GM23338 (cell line): ENCODE measurements around the gene PPBP.

Experiments
- EZH2 ChIP-seq: fragments of 200-600 bp; sonication (generic); IDR thresholded peaks from one replicate; pipeline ENCODE4 v1.8.0; 2017; ENCODE audit warnings: antibody characterized with exemption, mild to moderate bottlenecking, low read depth; ENCODE audit not compliant: unreplicated experiment
- EZH2phosphoT487 ChIP-seq: fragments of 200-600 bp; sonication (generic); IDR thresholded peaks from one replicate; pipeline ENCODE4 v1.8.1; 2018; ENCODE audit warnings: antibody characterized with exemption; ENCODE audit not compliant: unreplicated experiment
- TF ChIP-seq, protein P1 (sequence below), 2 experiments: fragments of 200-600 bp in 1 of 2; sonication (generic) in 1 of 2; conservative IDR thresholded peaks; 2 replicates each; pipeline versions ENCODE4 v1.5.1 to v1.6.1; 2016 to 2017; ENCODE audit warnings: antibody characterized with exemption in 2 of 2, low read depth in 2 of 2, mild to moderate bottlenecking in 2 of 2, moderate library complexity in 1 of 2
- TF ChIP-seq, protein P2 (sequence below): IDR thresholded peaks from one replicate; pipeline ENCODE4 v1.6.1; 2018; ENCODE audit warnings: antibody characterized with exemption; ENCODE audit not compliant: unreplicated experiment

DNA sequence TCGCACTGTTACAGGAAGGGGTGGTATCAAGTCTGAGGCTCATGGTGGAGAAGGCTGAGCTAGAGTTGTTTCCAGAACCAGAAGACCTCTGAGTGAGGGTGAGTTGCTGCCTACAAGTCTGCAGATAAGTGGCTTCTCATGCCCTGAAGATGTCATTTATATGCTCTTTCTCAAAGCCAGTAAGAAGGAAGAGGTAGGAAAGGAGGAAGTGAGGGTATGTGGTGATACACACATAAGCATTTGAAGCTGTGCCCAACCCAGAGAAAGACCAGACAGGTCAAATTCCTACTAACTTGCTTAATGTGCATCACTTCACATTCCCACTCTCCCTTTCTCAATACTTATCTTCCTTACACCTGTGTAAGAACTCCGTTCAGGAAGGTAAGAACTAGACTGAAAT, at the start of gene PPBP:
- TF ChIP-seq, protein P1, sequence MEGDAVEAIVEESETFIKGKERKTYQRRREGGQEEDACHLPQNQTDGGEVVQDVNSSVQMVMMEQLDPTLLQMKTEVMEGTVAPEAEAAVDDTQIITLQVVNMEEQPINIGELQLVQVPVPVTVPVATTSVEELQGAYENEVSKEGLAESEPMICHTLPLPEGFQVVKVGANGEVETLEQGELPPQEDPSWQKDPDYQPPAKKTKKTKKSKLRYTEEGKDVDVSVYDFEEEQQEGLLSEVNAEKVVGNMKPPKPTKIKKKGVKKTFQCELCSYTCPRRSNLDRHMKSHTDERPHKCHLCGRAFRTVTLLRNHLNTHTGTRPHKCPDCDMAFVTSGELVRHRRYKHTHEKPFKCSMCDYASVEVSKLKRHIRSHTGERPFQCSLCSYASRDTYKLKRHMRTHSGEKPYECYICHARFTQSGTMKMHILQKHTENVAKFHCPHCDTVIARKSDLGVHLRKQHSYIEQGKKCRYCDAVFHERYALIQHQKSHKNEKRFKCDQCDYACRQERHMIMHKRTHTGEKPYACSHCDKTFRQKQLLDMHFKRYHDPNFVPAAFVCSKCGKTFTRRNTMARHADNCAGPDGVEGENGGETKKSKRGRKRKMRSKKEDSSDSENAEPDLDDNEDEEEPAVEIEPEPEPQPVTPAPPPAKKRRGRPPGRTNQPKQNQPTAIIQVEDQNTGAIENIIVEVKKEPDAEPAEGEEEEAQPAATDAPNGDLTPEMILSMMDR (conservative IDR thresholded peaks at IDR 0.05; ENCODE audit: low read depth in 2 of 2), result no peak
- TF ChIP-seq EZH2 (no peak), EZH2phosphoT487 (no peak)
- TF ChIP-seq, protein P2, sequence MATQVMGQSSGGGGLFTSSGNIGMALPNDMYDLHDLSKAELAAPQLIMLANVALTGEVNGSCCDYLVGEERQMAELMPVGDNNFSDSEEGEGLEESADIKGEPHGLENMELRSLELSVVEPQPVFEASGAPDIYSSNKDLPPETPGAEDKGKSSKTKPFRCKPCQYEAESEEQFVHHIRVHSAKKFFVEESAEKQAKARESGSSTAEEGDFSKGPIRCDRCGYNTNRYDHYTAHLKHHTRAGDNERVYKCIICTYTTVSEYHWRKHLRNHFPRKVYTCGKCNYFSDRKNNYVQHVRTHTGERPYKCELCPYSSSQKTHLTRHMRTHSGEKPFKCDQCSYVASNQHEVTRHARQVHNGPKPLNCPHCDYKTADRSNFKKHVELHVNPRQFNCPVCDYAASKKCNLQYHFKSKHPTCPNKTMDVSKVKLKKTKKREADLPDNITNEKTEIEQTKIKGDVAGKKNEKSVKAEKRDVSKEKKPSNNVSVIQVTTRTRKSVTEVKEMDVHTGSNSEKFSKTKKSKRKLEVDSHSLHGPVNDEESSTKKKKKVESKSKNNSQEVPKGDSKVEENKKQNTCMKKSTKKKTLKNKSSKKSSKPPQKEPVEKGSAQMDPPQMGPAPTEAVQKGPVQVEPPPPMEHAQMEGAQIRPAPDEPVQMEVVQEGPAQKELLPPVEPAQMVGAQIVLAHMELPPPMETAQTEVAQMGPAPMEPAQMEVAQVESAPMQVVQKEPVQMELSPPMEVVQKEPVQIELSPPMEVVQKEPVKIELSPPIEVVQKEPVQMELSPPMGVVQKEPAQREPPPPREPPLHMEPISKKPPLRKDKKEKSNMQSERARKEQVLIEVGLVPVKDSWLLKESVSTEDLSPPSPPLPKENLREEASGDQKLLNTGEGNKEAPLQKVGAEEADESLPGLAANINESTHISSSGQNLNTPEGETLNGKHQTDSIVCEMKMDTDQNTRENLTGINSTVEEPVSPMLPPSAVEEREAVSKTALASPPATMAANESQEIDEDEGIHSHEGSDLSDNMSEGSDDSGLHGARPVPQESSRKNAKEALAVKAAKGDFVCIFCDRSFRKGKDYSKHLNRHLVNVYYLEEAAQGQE, result no peak
